ENCODE measurements around the gene PDE4A.

- TF ChIP-seq, protein P1, sequence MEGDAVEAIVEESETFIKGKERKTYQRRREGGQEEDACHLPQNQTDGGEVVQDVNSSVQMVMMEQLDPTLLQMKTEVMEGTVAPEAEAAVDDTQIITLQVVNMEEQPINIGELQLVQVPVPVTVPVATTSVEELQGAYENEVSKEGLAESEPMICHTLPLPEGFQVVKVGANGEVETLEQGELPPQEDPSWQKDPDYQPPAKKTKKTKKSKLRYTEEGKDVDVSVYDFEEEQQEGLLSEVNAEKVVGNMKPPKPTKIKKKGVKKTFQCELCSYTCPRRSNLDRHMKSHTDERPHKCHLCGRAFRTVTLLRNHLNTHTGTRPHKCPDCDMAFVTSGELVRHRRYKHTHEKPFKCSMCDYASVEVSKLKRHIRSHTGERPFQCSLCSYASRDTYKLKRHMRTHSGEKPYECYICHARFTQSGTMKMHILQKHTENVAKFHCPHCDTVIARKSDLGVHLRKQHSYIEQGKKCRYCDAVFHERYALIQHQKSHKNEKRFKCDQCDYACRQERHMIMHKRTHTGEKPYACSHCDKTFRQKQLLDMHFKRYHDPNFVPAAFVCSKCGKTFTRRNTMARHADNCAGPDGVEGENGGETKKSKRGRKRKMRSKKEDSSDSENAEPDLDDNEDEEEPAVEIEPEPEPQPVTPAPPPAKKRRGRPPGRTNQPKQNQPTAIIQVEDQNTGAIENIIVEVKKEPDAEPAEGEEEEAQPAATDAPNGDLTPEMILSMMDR (IDR thresholded peaks at IDR 0.05): no peak
- TF ChIP-seq POLR2A (IDR thresholded peaks at IDR 0.05): no peak
Measured at GRCh38 chr19:10389863-10390262, 30.5 kb upstream of the PDE4A start.

Data from testis (tissue), 2 donors.